Activated effector memory CD4-positive, alpha-beta T cell treated with Interleukin-2 at 50 U/mL for 16 hours (primary cell): ENCODE results near the gene CNMD.
"Not testable (repeated sequence)": the region's sequence is repeated elsewhere in the genome, so short reads cannot be mapped to it uniquely, and the experiment has no call there.

Source experiments
- DNase-seq: peaks from one replicate; pipeline ENCODE4 v3.0.0-alpha.2; 2020

Gene CNMD

GRCh38 chr13:52743988-52744387 lies 4.4 kb upstream of the CNMD start:
- DNase-seq = no peak

GRCh38 chr13:52743569-52743968 lies 3.9 kb upstream of the CNMD start:
- DNase-seq = no peak

- DNase-seq = no peak
These were observed 727 bp downstream of the CNMD start for GRCh38 chr13:52738719-52739467.

GRCh38 chr13:52737965-52738364 lies 1.7 kb downstream of the CNMD start:
- DNase-seq = no peak

GRCh38 chr13:52737451-52737850 lies 2.2 kb downstream of the CNMD start:
- no peak for DNase-seq

- no peak for DNase-seq
These were observed 2.7 kb downstream of the CNMD start for GRCh38 chr13:52736891-52737290.

- DNase-seq = no peak
These were observed 5.5 kb downstream of the CNMD start for GRCh38 chr13:52734075-52734623.

- no peak for DNase-seq
These were observed 13.4 kb downstream of the CNMD start for GRCh38 chr13:52726258-52726657.

GRCh38 chr13:52725302-52725701 lies 14.3 kb downstream of the CNMD start:
- DNase-seq = no peak

- no peak for DNase-seq
These were observed 16.4 kb downstream of the CNMD start for GRCh38 chr13:52723181-52723580.

- not testable (repeated sequence) for DNase-seq
These were observed 18.3 kb downstream of the CNMD start for GRCh38 chr13:52721356-52721755.

- DNase-seq = not testable (repeated sequence)
These were observed 18.7 kb downstream of the CNMD start for GRCh38 chr13:52720904-52721303.

GRCh38 chr13:52713894-52714293 lies 25.7 kb downstream of the CNMD start:
- no peak for DNase-seq

GRCh38 chr13:52712385-52712784 lies 27.2 kb downstream of the CNMD start:
- DNase-seq = no peak

- DNase-seq = no peak
These were observed 28.3 kb downstream of the CNMD start for GRCh38 chr13:52711286-52711685.

GRCh38 chr13:52708266-52708665 lies 31.4 kb downstream of the CNMD start:
- DNase-seq = not testable (repeated sequence)

- no peak for DNase-seq
These were observed 32.2 kb downstream of the CNMD start for GRCh38 chr13:52707375-52707774.

GRCh38 chr13:52706081-52706480 lies 33.5 kb downstream of the CNMD start:
- DNase-seq = no peak

- DNase-seq = no peak
These were observed 36.1 kb downstream of the CNMD start for GRCh38 chr13:52703482-52703881.

- DNase-seq = no peak
These were observed 37.7 kb downstream of the CNMD start for GRCh38 chr13:52701728-52702465.

GRCh38 chr13:52696566-52696965 lies 43.1 kb downstream of the CNMD start:
- DNase-seq = no peak

- DNase-seq = no peak
These were observed 43.8 kb downstream of the CNMD start for GRCh38 chr13:52695856-52696255.

- no peak for DNase-seq
These were observed 53.2 kb downstream of the CNMD start for GRCh38 chr13:52686376-52686775.

GRCh38 chr13:52685806-52686205 lies 53.8 kb downstream of the CNMD start:
- not testable (repeated sequence) for DNase-seq
